GM12872 (cell line): Measurements from ENCODE around the gene PHLDB3.

ENCODE experiments used
- CTCF ChIP-seq: IDR thresholded peaks from 3 replicates; pipeline ENCODE4 v1.5.1; 2011; ENCODE audit warnings: low read depth, mild to moderate bottlenecking, low read length, moderate library complexity; ENCODE audit not compliant: insufficient read depth

Gene PHLDB3

GRCh38 chr19:43470288-43470687 lies 34.3 kb downstream of the PHLDB3 start:
- TF ChIP-seq CTCF: no peak

DNA sequence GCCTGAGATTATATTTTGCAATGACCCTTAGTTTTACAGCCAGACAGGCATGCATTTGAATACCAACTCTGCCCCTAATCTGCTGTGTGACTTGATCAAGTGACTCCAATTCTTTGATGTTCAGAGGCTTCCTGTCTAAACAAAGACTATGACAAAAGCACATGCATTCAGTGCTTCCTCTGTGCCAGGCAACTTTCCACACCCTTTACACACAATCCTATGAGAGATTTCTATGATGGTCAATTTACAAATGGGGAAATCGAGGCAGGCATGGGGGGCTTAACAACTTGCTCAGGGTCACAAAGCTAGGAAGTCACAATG lies 35.4 kb downstream of the PHLDB3 start:
- TF ChIP-seq CTCF: no peak

DNA sequence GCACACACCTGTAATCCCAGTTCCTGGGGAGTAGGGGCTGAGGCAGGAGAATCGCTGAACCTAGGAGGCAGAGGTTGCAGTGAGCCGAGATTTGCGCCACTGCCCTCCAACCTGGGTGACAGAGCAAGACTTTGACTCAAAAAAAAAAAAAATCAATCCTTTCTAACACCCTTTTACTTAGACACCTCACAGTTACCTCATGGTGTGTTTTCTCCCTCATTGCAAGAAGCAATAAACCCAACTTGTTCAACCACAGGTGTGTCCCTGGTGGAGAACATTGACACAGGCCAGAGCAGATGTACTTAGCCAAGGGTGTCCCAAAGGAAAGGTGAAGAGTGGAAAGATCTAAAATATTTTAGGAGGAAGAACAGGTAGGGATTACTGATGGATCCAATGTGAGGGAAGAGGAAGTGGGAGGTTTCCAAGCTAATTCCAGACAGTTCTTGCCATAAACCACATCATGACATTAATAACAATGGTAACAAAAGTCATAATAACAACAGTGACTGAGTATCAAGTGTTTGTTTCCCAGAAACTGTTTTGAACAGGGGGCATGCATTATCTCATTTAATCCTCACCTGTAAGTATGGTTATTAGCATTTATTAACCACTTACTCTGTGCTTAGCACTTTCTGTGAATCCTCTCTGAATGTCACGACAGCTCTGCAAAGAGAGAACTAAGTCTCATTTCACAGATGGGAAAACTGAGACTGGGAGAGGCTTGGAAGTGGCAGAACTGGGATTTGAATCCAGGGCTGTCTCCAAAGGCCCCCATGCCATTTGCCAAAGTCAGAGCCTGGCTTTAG lies 36.0 kb downstream of the PHLDB3 start:
- TF ChIP-seq CTCF: no peak

DNA sequence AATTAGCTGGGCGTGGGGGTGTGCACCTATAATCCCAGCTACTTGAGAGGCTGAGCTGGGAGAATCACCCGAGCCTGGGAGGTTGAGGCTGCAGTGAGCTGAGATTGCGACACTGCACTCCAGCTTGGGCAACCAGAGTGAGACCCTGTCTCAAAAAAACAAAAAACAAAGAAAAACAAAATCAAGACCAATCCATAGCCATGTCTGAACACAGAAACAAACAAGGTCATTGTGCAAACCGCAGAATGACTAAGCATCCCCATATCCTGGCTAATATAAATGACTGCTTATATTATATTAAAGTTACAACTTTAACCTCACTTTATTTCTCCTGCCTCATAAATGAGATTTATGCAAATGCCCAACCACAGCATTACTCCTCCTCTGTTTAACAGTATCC lies 36.8 kb downstream of the PHLDB3 start:
- TF ChIP-seq CTCF: no peak

- TF ChIP-seq CTCF: no peak
These were observed 37.3 kb downstream of the PHLDB3 start for GRCh38 chr19:43467276-43467675.

GRCh38 chr19:43466793-43467192 lies 37.8 kb downstream of the PHLDB3 start:
- no peak for TF ChIP-seq CTCF

GRCh38 chr19:43465468-43466120 lies 39.0 kb downstream of the PHLDB3 start, which contains the start of gene LYPD3:
LYPD3 (minus strand) TSS chr19:43465608; CDS start chr19:43465571, 37 bp downstream.
- TF ChIP-seq CTCF: no peak
